ENCODE measurements around the gene FLT3LG.
"Not testable (repeated sequence)": the region's sequence is repeated elsewhere in the genome, so short reads cannot be mapped to it uniquely, and the experiment has no call there.

The FLT3LG gene

DNA sequence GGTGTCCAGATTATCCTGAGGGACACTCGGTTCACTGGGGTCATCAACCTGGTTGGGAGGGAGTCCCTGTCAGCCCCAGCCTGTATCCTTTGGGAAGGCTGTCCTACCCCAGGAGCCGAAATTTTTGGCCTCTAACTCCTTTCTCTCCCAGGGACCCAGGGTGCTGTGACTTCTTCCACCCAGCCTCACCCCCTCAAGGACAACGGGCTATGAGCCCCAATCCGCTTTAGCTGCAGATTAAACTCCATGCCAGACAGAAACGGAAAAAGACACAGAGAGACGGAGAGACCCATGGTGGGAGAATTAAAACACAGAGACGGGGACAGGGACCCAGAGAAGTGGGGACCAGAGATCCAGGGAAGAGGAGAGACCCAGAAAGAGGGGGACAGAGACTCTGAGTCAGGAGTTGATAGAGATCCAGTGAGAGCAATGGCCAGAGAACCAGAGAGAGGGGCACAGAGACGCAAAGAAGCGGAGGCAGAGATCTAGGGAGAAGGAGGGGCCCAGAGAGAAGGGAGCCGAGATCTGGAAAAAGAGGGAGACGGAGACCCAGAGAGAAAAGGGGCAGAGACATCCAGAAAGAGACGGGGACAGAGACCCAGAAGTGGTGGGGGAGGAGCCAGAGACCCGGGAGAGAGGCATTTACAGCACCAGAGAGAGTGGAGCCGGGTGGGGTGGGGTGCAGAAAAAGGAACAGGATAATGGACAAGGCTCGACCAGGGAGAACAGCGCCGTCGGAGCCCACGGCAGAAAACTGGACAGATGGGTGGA, 33.4 kb upstream of the FLT3LG start:
- DNase-seq (ENCODE audit: low read depth, low spot score): no peak

DNA sequence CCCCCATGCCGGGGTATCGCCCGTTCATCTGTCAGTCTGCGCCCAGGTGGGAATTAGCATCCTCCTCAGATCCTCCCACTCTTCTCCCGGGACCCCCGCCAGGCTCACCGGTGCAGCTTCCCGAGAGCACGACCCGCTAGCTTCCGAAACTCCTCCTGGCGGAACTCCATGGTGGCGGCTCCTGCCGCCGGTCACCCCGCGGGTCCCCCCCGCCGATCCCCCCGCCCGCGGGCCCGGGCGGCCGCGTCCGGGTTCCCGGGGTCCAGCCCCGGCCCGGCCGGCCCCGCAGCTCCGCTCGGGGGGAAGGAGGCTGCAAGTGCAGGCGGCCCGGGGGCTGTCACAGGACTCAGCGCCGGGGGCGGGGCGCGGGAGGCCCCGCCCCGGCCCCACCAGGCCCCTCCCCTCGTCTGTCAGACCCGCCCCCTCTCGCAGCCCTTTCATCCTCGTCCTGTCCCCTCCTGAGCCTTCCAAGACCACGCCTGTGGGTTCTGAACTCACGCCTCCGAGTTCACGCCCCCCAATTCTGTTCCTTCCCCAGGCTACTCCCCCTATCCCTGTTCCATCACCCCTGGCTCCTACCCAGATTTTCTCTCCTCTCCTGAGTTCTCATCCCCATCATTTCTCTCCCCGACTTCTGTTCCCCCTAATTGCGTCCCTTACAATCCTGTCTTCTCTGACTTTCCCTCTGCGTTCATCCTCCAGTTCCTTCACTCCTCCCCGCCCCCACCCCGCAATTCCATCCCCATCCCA, 32.6 kb upstream of the FLT3LG start, which contains the start of gene SLC17A7:
SLC17A7 (minus strand) TSS at position 318 of the 750 bp plus-strand sequence; CDS start at position 170, 148 bp downstream.
- DNase-seq (ENCODE audit: low read depth, low spot score): peak; percentile 51

DNA sequence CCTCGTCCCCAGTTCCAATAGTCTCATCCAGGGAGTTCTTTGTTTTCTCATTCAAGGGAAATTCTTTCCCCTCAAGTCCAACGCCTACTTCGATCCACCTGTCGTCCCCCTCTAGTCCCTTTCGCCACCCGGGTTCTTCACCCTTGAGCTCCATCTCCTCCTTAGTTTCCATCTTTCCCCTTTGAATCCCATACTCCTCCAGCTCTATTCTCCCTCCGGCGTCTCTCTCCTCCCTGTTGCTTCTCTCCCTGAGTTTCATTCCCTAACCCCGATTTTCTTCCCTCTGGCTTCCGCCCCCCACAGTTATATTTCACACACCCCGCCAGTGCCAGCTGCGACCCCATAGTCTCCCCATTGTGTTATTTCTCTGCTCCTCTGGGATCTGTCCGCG, 32.1 kb upstream of the FLT3LG start:
- DNase-seq (ENCODE audit: low read depth, low spot score): no peak

DNA sequence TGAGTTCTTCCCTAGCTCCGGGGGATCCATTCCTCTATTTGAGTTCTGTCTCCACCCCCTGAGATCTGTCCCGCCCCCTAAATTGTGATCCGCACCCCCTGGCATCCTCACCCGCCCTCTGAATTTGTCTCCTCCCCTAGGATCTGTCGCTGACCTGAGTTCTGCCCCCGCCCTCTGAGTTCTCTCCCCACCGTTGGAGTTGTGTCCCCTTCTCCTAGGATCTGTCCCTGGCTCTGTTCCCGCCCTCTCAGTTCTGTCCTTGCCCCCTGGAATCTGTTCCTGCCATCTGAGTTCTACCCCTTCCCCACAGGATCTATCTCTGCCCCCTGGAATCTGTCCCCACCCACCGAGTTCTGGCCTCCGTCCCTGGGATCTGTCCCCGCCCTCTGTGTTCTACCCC, 31.7 kb upstream of the FLT3LG start:
- DNase-seq (ENCODE audit: low read depth, low spot score): no peak

DNA sequence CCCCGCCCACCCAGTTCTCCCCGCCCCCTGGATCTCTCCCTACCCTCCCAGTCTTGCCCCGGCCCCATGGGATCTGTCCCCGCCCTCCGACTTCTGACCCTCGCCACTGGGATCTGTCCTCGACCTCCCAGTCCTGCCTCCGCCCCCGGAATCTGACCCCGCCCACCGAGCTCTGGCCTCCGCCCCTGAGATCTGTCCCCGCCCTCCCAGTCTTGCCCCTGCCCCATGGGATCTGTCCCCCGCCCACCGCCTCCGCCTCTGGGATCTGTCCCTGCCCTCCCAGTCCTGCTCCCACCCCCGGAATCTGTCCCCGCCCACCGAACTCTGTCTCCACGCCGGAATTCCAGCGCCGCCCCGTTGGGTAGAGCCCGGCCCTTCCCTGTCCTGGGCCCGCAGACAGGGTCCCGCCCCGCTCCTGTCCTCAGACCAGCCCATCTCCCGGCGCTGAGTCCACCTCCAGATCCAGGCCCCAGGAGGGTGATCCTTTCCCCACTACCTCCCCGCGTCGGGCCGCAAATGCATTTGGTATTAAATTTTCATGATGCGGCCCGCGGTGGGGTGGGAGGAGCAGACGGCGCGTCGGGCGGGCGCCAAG, 31.1 kb upstream of the FLT3LG start:
- DNase-seq (ENCODE audit: low read depth, low spot score): peak; percentile 85

DNA sequence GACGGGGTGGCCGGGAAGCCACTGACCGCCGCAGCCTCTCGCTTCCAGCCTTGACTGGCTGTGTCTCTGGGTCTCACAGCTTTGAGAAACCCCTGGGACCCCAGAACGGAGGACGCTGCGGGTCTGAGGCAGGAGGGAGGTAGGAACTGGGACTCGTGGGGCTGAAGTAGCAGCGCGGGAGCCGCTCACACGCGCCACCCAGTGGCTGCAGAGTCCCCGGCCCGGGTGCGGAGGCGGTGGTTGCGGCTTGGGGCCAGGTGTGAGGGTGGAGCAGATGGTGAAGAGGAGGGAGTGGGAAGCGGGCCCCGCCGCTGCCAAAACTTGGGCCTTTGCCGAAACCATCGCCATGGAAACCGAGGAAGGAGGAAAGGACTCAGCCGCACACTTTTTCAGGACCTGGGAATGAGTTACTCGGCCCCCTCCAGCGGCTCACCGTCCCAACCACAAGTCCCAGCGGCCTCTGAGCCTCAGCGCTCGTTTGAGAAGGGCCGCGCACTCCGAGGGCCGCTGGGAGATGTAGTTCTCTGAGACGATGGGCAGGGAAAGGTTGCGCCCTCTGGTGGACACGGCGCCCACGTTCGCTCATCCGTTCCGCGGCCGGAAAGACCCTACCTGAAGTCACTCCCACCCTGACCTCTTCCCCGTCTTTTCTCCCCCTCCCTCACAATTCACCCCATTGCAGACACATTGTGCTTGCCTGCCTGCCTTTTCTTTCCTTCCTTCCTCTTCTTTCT, 30.5 kb upstream of the FLT3LG start:
- DNase-seq (ENCODE audit: low read depth, low spot score): peak; percentile 99

DNA sequence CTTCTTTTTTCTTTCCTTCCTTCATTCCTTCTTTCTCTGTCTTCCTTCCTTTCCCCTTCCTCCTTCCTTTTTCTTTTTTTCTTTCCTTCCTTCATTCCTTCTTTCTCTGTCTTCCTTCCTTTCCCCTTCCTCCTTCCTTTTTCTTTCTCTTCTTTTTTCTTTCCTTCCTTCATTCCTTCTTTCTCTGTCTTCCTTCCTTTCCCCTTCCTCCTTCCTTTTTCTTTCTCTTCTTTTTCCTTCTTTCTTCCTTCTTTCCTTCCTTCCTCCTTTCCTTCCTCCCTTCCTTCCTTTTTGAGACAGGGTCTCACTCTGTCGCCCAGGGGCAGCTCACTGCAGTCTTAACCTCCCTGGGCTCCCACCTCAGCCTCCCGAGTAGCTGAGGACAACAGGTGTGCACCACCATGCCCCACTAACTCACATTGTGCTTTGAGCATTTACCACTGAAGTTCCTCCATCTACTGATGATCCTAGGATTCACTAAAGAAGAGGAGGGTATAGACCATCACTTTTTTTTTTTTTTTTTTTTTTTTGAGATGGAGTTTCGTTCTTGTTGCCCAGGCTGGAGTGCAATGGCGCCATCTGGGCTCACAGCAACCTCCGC, 29.8 kb upstream of the FLT3LG start:
- DNase-seq (ENCODE audit: low read depth, low spot score): not testable (repeated sequence)

DNA sequence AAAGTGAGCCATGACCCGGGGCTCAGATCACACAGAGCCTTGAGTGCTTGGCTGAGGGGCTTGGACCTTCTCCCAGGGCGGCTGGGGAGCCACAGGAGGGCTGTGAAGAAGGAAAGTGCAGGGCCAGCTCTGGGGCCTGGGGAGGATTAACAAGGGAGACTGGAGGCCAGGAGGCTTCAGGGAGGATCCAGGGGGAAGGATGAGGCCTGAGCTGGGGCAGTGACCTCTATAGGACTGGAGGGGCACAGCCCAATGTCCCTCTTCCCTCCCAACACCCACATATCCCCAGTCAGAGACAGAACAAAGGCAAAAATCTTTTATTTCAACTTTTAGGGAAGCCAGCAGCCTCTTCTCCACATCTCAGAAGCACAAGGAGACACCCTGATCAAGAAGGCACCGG, 28.0 kb upstream of the FLT3LG start:
- no peak for DNase-seq (ENCODE audit: low read depth, low spot score)

DNA sequence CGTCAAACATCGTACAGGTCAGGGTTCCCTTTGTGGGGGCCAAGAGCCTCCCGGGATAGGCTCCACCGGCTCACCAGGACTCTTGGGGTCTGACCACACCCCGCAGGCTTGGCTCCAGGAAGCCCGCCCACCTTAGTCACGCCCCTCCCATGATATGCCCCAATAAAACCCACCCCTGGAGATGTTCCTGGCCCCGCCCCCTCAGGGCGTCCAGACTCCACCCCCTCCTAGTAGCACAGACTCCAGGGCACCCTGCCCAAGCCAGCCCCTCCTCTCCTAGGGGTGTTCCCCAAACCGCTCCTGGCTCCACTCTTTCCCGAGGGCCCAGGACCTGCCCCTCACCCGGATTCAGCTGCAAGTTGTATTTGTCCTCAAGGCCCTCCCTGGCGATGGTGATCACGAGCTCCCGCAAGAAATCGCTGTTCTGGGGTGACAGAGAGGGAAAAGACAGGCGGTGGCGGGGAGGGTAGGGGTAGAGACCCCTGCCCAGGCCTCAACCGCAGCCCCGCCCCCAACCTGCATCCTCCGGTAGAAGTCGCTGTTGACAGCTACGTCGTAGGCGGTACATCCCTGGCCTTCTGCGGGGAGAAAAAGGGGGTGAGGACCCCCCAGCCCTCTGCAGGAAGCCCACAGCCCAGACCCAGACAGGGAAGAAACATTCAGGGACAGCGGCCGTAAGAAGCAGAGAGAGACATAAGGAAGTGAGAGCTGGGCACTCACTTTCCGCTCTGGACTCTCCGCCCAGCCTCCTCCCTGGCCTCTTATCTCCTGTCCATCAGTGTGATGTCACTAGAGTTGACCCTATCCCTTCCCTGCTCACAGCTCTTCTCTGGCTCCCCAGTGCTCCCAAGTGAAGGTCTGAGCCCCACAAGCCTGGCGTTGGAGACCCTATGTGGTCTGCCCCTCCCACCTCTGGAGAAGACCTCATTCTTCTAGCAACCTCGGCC, 26.3 kb upstream of the FLT3LG start:
- DNase-seq (ENCODE audit: low read depth, low spot score): no peak

DNA sequence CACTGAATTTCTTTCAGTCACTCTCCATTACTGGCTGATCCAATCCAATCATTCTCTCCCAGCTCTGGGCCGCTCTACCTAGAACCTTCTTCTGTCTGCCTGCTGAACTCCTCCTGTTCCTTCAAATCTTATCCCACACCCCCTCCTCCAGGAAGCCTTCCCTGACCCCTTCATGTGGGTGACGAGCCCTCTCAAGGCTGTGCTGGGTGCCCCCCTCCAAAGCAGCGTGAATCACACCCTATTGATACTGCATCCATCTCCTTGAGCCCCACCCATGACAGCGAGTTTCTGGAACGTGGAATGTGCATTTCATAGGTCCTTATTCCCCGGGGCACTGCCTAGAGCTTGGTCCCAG, 25.6 kb upstream of the FLT3LG start:
- DNase-seq (ENCODE audit: low read depth, low spot score): no peak

DNA sequence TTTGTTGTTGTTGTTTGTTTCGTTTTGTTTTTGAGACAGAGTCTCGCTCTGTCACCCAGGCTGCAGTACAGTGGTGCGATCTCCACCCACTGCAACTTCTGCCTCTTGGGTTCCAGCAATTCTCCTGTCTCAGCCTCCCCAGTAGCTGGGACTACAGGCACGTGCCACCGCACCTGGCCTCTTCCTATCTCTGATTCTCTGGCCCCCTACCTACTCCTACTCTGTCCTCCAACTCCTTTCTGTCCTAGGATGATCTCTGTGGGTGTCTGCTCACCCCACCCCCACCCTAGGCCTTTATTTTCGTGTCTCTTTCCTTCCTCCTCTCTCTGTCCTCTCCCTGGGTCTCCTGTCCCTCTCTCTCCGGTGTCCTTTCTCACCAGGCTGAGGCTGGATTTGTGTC, 23.6 kb upstream of the FLT3LG start:
- DNase-seq (ENCODE audit: low read depth, low spot score): no peak

DNA sequence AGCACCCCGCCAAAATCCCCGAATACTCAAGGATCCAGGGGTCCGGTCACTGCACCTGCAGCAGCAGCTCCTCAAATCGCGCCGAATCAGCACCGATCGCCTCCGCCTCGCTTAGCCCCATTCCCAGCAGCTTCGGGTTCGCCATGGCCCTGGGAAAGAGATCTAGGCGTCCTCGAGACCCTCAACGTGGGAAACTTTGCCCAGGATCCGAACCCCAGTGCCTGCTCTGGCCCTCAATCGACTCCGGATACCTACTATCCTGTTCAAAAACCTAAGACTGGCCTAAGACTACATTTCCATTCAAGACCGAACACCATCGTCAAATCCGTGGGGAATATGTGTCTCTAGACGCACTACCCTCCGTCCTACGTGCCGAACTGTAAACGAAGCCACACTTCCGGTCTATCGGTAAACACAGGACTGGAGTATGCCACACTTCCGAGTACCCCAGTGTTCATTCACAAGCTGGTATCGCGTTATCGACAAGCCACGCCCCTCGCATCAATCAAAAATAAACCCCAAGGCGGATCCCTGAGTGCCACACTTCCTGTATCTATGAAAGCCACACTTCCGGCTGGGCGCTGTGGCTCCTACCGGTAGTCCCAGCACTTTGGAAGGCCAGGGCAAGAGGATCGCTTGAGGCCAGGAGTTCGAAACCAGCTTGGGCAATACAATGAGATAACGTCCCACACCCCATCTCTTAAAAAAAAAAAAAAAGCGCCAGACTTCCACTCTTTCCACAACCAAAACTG, 22.4 kb upstream of the FLT3LG start, which contains the start of gene PIH1D1:
PIH1D1 (minus strand) TSS at position 385 of the 752 bp plus-strand sequence; CDS start at position 145, 240 bp downstream.
- DNase-seq (ENCODE audit: low read depth, low spot score): peak; percentile 99

DNA sequence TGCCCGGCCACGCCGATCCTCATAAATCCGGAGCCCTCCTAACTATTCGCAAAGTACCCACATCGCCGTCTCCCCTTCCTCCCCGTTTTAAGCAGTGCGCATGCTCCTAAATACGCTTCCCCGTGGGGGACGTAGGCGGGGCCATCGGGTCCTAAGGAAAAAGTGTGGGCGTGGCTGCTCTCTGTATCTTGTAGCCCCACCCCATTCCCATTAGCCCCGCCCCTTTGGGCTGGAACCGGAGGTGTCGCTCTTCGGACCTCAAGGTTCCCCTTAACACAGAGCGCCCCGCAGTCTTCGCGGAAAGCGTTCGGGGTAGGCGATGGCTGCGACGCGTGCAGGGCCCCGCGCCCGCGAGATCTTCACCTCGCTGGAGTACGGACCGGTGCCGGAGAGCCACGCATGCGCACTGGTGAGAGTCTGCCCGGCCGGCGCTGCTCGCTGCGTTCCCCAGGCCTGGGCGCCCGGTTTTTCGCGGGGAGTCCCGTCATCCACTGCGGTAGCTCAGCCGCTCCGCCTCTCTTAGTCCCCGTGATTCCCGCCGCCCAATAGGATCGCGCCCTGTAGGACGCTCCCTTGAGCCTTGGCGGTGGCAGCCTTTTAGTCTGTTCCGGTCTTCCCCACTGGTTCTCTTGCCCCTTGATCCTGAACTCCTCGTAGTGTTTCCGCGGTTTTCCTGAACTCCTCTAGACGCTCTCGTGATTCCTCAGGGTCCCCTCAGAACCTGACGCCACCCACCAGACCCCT, 20.8 kb upstream of the FLT3LG start, which contains the start of gene ALDH16A1:
ALDH16A1 (plus strand) TSS at position 213 of the 744 bp plus-strand sequence; CDS start at position 320, 107 bp downstream.
- DNase-seq (ENCODE audit: low read depth, low spot score): peak; percentile 98

DNA sequence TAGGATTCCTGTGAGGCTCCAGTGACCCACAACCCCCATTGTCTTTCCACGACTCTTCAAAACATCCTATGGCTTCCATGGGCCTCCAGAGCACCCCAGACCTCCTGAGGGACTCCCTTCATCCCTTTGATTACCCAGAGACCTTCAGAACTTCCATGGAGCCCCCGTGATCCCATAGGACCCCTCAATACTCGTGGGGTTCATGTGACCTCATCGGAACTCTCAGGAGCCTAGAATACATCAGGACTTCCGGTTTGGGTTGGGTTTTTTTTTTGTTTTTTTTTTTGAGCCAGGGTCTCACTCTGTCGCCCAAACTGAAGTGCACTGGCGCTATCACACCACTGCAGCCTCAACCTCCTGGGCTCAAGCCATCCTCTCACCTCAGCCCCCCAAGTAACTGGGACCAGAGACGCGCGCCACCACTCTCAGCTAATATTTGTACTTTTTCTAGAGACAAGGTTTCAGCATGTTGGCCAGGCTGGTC, 20.2 kb upstream of the FLT3LG start:
- DNase-seq (ENCODE audit: low read depth, low spot score): no peak

DNA sequence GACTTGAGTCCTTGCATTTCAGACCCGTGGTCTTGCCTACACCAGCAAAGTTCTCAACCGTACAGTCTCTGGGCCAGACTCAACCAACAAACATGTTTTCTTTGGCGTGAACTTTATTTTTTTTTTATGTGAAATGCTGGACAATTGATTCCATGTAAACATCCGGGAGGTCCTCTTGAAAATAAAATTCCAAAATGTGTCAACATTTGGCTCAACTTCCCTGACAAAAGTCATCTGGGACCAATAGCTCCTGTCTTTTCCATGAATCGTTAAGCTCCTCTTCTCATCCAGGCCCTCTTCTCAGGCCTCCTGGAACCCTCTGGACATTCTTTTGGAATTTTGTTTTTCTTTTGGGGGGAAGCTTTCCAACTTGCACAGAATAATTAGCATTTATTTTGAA, 18.2 kb upstream of the FLT3LG start:
- DNase-seq (ENCODE audit: low read depth, low spot score): no peak

DNA sequence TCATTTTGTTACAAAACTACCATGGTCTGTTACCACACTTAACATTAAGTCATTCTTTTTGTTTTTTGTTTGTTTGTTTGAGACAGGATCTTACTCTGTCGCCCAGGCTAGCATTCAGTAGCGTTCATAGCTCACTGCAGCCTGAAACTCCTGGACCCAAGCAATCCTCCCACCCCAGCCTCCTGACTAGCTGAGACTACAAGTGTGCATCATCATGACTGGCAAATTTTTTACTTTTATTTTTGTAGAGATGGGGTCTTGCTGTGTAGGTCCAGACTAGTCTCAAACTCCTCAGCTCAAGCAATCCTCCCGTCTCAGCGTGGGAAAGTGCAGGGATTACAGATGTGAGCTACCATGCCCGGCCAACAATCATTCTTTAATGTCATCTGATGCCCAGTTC, 17.7 kb upstream of the FLT3LG start:
- no peak for DNase-seq (ENCODE audit: low read depth, low spot score)

DNA sequence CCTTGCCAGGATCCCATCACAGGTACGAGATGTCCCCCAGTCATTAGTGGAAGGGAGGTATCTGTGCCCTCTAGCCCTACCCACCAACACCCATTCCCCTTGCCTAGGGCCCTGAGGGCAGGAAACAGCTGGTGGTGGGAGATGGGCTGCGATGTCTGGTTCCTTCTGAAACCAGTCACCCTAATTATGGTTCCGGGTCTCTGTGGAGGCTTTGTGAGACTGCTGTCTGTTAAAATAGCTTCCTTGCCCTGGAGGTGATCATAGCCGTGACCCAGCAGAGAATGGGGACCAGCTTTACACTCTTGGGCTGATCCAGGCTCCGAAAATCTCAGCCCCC, 15.5 kb upstream of the FLT3LG start:
- DNase-seq (ENCODE audit: low read depth, low spot score): no peak

DNA sequence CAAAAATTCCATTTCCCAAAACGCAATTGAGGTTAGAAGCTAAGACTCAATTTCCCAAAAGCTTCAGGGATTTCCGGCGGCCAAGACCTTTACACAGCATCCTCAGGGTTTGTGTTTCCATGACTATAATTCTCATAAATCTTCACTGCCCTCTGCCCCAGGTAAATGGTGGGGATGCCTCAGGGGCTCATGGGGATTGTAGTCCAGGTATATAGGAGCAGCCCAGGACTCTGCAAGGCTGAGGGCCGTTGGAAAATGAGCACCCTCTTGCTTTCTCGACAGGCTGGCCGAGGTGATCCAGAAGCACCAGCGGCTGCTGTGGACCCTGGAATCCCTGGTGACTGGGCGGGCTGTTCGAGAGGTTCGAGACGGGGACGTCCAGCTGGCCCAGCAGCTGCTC, 14.6 kb upstream of the FLT3LG start:
- DNase-seq (ENCODE audit: low read depth, low spot score): no peak

DNA sequence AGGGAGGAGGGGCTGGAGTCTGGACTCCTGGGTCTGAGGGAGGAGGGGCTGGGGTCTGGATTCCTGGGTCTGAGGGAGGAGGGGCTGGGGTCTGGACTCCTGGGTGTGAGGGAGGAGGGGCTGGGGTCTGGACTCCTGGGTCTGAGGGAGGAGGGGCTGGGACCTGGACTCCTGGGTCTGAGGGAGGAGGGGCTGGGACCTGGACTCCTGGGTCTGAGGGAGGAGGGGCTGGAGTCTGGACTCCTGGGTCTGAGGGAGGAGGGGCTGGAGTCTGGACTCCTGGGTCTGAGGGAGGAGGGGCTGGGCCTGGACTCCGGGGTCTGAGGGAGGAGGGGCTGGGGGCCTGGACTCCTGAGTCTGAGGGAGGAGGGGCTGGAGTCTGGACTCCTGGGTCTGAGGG, 12.9 kb upstream of the FLT3LG start:
- not testable (repeated sequence) for DNase-seq (ENCODE audit: low read depth, low spot score)

All from ELF-1 (cell line).